Measurements from ENCODE around the gene RGS8. TPM values are rescaled to one million over a fixed set of nuclear protein-coding genes. Genes with fewer than 3 reads are reported as not detected.

RGS8 gene
- total and polyA plus RNA-seq, 2 donors (not counting 1 experiment from before 2014, with no cell fraction given) = not detected

DNA sequence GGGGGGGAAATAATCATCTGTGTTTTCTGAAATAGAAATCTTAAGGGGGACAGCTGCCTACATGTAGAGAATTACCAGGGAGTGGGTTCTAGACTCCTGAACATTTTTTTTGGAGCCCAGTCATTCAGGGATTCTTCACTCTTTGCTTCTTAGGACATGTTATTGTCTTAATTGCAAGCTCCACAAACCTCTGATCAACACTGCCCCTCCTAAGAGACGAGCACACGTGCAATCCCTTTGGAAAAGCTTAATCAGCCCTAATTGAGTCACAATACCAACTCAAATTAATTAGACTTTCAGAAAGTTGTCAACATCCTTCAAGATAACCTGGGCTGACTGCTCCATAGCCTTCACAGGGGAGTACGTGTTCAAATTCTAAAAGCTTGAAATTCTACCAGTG, 21.4 kb downstream of the RGS8 start:
- H4K20me1 ChIP-seq (ENCODE audit: control insufficient read depth, insufficient read depth, low read length, poor library complexity, severe bottlenecking) = no peaks in the 10 kb centered on the region
- ATAC-seq (ENCODE audit: low read depth) (no peak), DNase-seq (no peak)
- H3K36me3 ChIP-seq (replicated peaks in 1 of 2; ENCODE audit: control extremely low read depth in 1 of 2, control insufficient read depth in 1 of 2, extremely low read depth in 1 of 2, insufficient read depth in 2 of 2, low read length in 1 of 2) = no peaks in the 10 kb centered on the region
- H3K4me2 ChIP-seq (replicated peaks; ENCODE audit: low read depth, low read length, poor library complexity, severe bottlenecking) = no peak overlapping the region
- ChIA-PET POLR2A (interaction anchor here (0.5 kb wide), 1 partner anchor 265 kb away, joined by 4 read pairs; no protein-coding TSS in a partner anchor), CTCF (interaction anchor here (2.0 kb wide), 1 partner anchor 120 kb away, joined by 5 read pairs; no protein-coding TSS in a partner anchor)
- no peak overlapping the region for H2AFZ ChIP-seq (ENCODE audit: insufficient read depth, low read depth, low read length, poor library complexity, severe bottlenecking)
- H3K27me3 ChIP-seq (replicated peaks in 1 of 4; ENCODE audit: control extremely low read depth in 1 of 4, control insufficient read depth in 3 of 4, insufficient read depth in 4 of 4, low read length in 3 of 4) = no peaks in the 10 kb centered on the region
- H3K9me3 ChIP-seq (ENCODE audit: control extremely low read depth in 1 of 3, control insufficient read depth in 2 of 3, insufficient read depth in 1 of 3, low read length in 2 of 3) = no peaks in the 10 kb centered on the region
- no peak overlapping the region for H3K4me3 ChIP-seq (ENCODE audit: control extremely low read depth in 1 of 5, extremely low read depth in 1 of 5, insufficient read depth in 1 of 5, low read depth in 2 of 5, low read length in 4 of 5)
- H3K79me2 ChIP-seq (ENCODE audit: control insufficient read depth, insufficient read depth, low read length) = no peaks in the 10 kb centered on the region
- H3K27me3 Mint-ChIP-seq = peaks cover 10% of the 10 kb centered on the region
- H3K9ac ChIP-seq (ENCODE audit: low read length) = no peak overlapping the region
- H3K4me1 Mint-ChIP-seq = no peaks in the 10 kb centered on the region
- H3K27ac Mint-ChIP-seq = no peak overlapping the region
- WGBS (ENCODE audit: insufficient coverage) = 86% methylated on average over 3 of the region's 3 CpGs
- no peak overlapping the region for H3K4me3 Mint-ChIP-seq
- H3K27ac ChIP-seq (ENCODE audit: low read length in 2 of 2) = no peak overlapping the region
- H3K9me3 Mint-ChIP-seq (ENCODE audit: insufficient read depth) = no peaks in the 10 kb centered on the region
- TF ChIP-seq, protein P1, sequence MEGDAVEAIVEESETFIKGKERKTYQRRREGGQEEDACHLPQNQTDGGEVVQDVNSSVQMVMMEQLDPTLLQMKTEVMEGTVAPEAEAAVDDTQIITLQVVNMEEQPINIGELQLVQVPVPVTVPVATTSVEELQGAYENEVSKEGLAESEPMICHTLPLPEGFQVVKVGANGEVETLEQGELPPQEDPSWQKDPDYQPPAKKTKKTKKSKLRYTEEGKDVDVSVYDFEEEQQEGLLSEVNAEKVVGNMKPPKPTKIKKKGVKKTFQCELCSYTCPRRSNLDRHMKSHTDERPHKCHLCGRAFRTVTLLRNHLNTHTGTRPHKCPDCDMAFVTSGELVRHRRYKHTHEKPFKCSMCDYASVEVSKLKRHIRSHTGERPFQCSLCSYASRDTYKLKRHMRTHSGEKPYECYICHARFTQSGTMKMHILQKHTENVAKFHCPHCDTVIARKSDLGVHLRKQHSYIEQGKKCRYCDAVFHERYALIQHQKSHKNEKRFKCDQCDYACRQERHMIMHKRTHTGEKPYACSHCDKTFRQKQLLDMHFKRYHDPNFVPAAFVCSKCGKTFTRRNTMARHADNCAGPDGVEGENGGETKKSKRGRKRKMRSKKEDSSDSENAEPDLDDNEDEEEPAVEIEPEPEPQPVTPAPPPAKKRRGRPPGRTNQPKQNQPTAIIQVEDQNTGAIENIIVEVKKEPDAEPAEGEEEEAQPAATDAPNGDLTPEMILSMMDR (IDR thresholded peaks at IDR 0.05) = no peak
- TF ChIP-seq EZH2 (IDR thresholded peaks at IDR 0.05; ENCODE audit: borderline replicate concordance, insufficient read depth, low read depth, low read length, poor library complexity, severe bottlenecking) = no peak
- intact Hi-C loops (cut with micrococcal nuclease) = no loop called here
- H3K4me1 ChIP-seq (ENCODE audit: control insufficient read depth in 2 of 2, insufficient read depth in 2 of 2, low read length in 2 of 2) = no peaks in the 10 kb centered on the region

DNA sequence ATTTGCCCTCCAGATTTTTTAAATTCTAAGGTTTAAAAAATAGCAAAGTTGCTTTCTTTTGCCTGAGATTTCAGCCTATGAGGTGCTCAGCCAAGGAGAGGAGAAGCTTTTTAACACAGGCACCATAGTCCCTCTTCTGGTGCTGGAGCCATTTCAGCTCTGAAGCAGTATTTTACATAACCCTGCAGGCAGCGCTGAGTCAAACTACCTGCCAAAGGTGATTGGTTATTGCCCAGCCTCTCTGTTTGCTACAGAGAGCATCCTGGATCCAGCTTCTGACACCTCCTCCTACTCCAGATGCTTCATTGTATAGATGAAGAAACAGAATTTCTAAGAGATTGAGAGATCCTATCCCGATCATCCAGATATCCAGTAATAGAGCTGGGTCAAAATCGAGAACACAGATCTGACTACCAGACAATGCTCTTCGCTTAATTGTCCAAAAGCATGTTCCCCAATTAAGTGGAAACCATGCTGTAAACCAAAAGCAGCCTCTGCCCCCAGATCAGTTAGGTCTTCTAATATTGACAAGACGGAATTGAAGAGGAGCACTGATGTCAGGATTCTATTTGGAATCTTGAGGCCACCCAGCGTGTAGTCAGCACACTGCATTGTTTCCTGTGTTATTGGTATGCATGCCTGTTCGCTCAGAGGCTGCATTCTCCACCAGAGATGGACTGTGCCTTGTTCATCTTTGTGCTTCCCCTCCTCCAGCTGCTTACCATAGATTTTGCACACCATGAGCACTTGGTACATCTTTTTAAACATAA, 22.1 kb downstream of the RGS8 start:
- Histone ChIP-seq H3K27ac (ENCODE audit: low read length in 2 of 2) (no peak overlapping the region), H3K36me3 (replicated peaks in 1 of 2; ENCODE audit: control extremely low read depth in 1 of 2, control insufficient read depth in 1 of 2, extremely low read depth in 1 of 2, insufficient read depth in 2 of 2, low read length in 1 of 2) (no peaks in the 10 kb centered on the region), H3K9me3 (ENCODE audit: control extremely low read depth in 1 of 3, control insufficient read depth in 2 of 3, insufficient read depth in 1 of 3, low read length in 2 of 3) (no peaks in the 10 kb centered on the region), H3K9ac (ENCODE audit: low read length) (no peak overlapping the region), H3K27me3 (replicated peaks in 1 of 4; ENCODE audit: control extremely low read depth in 1 of 4, control insufficient read depth in 3 of 4, insufficient read depth in 4 of 4, low read length in 3 of 4) (no peaks in the 10 kb centered on the region), H2AFZ (ENCODE audit: insufficient read depth, low read depth, low read length, poor library complexity, severe bottlenecking) (no peak overlapping the region), H3K4me3 (ENCODE audit: control extremely low read depth in 1 of 5, extremely low read depth in 1 of 5, insufficient read depth in 1 of 5, low read depth in 2 of 5, low read length in 4 of 5) (no peak overlapping the region), H3K4me2 (replicated peaks; ENCODE audit: low read depth, low read length, poor library complexity, severe bottlenecking) (no peak overlapping the region), H4K20me1 (ENCODE audit: control insufficient read depth, insufficient read depth, low read length, poor library complexity, severe bottlenecking) (no peaks in the 10 kb centered on the region), H3K79me2 (ENCODE audit: control insufficient read depth, insufficient read depth, low read length) (no peaks in the 10 kb centered on the region), H3K4me1 (ENCODE audit: control insufficient read depth in 2 of 2, insufficient read depth in 2 of 2, low read length in 2 of 2) (no peaks in the 10 kb centered on the region)
- TF ChIP-seq, protein P1 (IDR thresholded peaks at IDR 0.05) = no peak
- TF ChIP-seq EZH2 (IDR thresholded peaks at IDR 0.05; ENCODE audit: borderline replicate concordance, insufficient read depth, low read depth, low read length, poor library complexity, severe bottlenecking) = no peak
- ATAC-seq (ENCODE audit: low read depth) (no peak), DNase-seq (no peak)
- peaks cover 13% of the 10 kb centered on the region for H3K27me3 Mint-ChIP-seq
- ChIA-PET CTCF (interaction anchor here (0.7 to 2.0 kb wide), 2 partner anchors 61 to 120 kb away, joined by 3 to 5 read pairs; no protein-coding TSS in a partner anchor), POLR2A (no interaction called here)
- H3K9me3 Mint-ChIP-seq (ENCODE audit: insufficient read depth) = no peaks in the 10 kb centered on the region
- 82% methylated on average over 7 of the region's 7 CpGs for WGBS (ENCODE audit: insufficient coverage)
- H3K4me1 Mint-ChIP-seq = no peaks in the 10 kb centered on the region
- H3K4me3 Mint-ChIP-seq = no peak overlapping the region
- no peak overlapping the region for H3K27ac Mint-ChIP-seq
- intact Hi-C loops (cut with micrococcal nuclease) = no loop called here
